Right lobe of liver (tissue), 4 donors: Measurements from ENCODE around the gene INVS.

Experiments used
- POLR2A ChIP-seq: fragments of 450-650 bp; IDR thresholded peaks from one replicate; pipeline ENCODE4 v1.6.1; 2017; ENCODE audit warnings: antibody characterized with exemption, mild to moderate bottlenecking
- TF ChIP-seq, protein P1 (sequence below), 4 donors: fragments of 200-600 bp in 3 of 4; fragments of 450-650 bp in 1 of 4; IDR thresholded peaks; one replicate each; pipeline versions ENCODE4 v1.5.1 to v1.8.0; 2016 to 2022; ENCODE audit warnings: antibody characterized with exemption in 4 of 4, mild to moderate bottlenecking in 2 of 4
- donor health status: DM: no; HTN: no; CAD: no.
- donor health status: DM: no; HTN: no; CAD: no.
- donor health status: DM: no; HTN: yes; CAD: no.

DNA sequence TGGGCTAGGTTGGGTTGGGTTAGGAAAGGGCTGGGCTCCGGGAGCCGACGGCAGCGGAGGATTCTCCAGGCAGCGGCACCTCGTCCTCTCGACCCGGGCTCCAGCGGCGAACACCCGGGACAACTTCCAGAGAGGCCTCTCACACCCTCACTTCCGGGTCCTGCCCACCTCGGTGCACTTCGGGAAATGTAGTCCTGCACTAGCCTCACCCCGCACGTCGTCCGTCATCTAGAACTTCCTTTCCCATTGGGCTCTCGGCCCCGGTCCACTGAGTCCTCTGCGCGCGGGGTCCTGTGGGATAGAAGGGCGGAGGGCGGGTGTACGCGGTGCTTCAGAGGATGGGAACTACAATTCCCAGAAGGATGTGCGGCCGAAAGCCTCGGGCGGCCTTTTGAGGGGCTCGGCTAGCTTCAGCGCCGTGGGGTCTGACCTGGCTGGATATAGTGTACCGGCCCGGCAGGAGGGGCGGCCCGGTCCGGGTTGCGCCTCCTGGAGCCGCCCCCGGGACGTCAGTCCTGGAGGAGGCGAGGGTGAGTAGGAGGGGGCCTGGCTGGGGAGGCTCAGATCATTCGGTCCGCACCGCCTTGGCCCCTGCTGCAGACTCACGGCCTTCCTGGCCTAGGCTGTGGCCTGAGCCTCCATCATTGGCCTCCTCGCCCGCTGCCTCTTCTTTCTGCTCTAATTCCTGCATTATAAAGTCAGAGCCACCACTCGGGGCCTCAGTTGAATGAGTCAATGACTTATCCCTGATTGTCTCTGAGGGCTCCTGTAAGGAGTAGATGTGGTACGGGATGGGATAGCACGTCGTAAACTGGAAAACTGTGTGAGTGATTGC, at the start of gene INVS, which contains the start of gene ERP44:
- TF ChIP-seq, protein P1, sequence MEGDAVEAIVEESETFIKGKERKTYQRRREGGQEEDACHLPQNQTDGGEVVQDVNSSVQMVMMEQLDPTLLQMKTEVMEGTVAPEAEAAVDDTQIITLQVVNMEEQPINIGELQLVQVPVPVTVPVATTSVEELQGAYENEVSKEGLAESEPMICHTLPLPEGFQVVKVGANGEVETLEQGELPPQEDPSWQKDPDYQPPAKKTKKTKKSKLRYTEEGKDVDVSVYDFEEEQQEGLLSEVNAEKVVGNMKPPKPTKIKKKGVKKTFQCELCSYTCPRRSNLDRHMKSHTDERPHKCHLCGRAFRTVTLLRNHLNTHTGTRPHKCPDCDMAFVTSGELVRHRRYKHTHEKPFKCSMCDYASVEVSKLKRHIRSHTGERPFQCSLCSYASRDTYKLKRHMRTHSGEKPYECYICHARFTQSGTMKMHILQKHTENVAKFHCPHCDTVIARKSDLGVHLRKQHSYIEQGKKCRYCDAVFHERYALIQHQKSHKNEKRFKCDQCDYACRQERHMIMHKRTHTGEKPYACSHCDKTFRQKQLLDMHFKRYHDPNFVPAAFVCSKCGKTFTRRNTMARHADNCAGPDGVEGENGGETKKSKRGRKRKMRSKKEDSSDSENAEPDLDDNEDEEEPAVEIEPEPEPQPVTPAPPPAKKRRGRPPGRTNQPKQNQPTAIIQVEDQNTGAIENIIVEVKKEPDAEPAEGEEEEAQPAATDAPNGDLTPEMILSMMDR (IDR thresholded peaks at IDR 0.05), result no peak
- peak; percentile 90 for TF ChIP-seq POLR2A
